Stimulated activated CD8-positive, alpha-beta memory T cell treated with anti-CD3 and anti-CD28 coated beads, Interleukin-7, amount 100 ng/mL, for 48 hours (primary cell): ENCODE measurements around the gene NINL.
"Not testable (repeated sequence)": the region's sequence is repeated elsewhere in the genome, so short reads cannot be mapped to it uniquely, and the experiment has no call there.

Experiments
- DNase-seq, 2 donors: peaks; one replicate each; pipeline ENCODE4 v3.0.0-alpha.2; 2020; ENCODE audit warnings: low read depth in 1 of 2; ENCODE audit errors: extremely low read depth in 1 of 2

NINL gene

DNA sequence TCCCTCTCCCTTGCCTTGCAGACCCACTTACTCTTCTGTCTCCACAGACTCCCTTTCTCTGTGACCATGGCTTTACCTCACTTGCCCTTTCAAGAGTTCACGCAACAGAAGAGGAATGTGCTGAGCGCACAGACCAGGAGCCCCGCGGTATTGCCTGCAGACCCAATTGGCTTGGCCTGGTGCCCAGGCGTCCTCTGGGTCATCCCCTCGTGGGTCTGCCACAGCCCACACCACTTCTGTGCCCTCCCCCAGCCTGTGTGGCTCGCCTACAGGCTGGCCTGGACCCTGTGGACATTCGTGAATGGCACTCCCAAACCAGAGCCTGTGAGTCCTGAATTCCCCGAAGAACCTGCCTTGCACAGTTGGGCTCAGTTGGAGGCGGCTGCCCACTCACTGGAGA lies 15.3 kb upstream of the NINL start:
- no peak for DNase-seq

DNA sequence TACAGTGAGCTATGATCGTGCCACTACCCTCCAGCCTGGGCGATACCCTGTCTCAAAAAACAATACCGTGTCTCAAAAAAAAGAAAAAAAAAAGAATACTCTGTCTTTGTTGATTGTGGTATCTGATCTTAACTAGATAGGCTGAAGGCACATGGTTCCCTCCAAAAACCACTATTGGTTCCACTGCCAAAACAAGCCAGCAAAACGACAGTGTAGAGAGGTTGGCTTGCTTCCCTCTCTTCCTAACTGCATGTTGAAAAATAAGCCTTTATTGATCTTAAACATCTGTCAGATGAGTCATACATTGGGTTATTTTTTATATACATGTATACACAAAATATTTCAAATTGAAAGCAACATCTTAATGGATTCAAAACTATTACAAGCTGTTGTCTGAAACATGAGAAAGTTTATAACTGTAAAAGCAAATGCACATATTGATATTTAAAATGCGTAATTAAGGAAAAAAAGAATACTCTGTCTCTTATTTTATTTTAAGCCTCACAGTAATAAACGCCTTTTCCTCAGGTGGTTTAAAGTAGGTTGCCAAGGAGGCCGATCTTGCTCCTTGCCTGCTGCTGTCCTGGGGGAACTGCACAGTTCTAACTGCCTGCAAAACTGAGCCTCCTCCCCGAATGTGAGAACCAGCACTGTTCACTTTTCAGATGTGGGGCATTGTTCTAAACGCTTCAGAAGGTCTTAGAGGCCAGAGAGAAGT lies 7.0 kb upstream of the NINL start:
- no peak for DNase-seq

DNA sequence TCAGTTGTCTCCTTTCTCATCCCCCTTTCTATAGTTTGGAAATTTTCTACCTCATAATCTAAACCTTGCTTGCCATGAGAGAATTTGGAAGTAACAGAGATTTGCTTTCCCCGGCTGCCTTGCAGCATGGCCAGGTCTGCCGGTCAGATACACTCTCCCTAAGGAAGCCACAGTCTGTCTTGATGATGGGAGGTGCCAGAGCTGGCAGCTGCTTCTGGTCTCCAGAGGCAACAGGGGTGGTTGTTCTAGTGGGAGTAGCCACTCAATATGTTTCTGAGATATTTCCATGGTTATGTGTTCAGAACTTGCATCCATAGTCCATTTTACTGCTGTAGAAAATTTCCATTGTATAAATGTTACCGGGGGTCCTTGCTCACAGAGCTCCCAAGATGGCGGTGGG lies 5.4 kb upstream of the NINL start:
- DNase-seq: not testable (repeated sequence)

DNA sequence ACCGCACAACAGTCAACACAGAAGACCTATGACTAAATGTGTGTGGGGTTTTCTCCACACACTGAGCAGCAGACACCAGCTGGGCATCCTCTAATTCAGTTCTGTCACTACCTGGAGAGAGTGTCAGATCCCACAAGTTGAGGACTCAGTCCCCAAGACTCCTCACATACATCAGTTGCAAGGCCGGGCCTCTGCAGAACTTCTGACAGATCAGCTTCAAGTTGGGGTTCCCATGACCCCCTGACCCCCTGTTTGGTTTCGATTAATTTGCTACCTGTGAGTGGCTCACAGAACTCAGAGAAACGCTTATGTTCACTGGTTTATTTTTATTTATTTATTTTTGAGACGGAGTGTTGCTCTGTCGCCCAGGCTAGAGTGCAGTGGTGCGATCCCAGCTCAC lies 3.2 kb upstream of the NINL start:
- DNase-seq: no peak

DNA sequence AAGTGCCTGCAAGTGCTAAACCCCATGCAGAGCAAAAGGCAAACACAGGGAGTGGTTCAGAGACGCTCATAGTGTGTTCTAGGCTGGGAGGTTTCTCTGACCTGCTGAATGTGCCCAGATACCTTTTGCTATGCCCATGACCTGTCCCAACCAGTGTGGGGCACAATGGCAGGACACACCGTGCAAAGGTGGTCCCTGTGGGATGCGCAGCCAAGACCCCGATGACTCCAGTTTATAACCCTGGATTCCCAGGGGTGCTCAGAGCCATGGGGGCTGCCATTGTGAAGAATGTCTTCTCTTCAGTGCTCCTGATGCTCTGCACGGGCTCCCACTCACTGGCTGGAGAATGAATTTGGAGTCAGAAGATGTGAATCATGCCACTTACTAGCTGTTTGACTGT lies 2.2 kb upstream of the NINL start:
- DNase-seq: no peak

DNA sequence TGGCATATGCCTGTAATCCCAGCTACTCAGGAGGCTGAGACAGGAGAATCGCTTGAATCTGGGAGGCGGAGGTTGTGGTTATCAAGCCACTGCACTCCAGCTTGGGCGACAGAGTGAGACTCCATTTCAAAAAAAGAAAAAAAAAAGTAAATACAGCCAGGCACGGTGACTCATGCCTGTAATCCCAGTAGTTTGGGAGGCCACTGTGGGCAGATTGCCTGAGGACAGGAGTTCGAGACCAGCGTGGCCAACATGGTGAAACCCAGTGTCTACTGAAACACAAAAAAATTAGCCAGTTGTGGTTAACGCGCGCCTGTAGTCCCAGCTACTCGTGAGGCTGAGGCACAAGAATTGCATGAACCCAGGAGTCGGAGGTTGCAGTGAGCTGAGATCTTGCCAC lies 1.5 kb upstream of the NINL start:
- DNase-seq: no peak

DNA sequence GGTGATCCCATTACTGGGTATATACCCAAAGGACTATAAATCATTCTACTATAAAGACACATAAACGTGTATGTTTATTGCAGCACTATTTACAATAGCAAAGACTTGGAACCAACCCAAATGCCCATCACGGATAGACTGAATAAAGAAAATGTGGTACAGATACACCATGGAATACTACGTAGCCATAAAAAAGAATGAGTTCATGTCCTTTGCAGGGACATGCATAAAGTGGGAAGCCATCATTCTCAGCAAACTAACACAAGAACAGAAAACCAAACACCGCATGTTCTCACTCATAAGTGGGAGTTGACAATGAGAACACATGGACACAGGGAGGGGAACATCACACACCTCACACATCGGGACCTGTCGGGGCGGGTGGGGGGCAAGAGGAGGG lies 1.7 kb downstream of the NINL start:
- DNase-seq: not testable (repeated sequence)

DNA sequence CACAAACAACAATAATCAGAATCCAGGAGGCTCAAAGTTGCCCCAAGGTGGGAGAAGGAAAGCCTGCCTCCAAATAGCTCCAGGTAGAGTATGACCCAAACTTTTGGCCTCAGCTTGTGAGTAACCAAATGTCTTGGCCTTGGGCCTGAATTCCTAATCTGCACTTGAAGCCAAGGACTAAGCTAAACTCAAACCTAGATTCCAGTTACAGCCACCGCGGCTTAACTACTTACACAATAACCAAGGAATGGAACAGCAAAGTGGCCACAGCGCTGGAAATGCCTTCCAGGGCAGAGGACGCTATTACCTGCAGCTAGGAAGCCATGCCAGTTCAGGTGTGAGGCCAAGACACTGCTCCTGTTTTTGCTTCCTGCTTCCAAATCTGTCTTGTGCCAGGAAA lies 4.6 kb downstream of the NINL start:
- DNase-seq: no peak

DNA sequence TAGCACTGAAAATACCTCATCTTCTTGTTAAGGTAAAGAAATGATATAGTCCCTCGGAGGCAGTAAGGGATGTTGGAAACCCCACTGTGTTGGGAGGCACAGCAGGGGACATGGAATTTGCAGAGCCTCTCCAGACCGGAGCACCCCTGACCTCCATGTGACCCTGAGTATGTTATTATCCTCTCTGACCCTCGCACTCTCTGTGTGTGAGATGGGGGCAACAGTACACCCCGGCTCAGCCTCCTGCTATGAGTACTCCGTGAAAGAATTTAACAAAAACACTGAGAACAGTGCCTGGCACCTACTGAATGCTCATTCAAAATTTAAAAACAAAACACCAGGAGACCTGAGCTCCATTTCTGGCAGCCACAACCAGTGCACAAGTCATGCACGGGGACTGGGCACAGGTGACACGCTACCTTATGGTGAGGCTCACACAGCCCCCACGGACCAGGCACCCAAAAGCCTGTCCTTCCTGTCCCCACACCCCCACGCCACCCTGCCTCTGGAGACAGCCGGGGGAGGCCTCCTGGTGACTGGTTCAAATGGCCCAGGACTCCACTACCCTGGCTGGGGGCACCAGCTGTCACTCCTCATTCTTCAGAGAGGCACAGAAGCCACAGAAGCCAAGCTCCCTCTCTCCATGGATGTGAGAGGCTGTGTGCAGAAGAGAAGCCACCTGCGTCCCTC lies 6.1 kb downstream of the NINL start:
- DNase-seq: no peak

DNA sequence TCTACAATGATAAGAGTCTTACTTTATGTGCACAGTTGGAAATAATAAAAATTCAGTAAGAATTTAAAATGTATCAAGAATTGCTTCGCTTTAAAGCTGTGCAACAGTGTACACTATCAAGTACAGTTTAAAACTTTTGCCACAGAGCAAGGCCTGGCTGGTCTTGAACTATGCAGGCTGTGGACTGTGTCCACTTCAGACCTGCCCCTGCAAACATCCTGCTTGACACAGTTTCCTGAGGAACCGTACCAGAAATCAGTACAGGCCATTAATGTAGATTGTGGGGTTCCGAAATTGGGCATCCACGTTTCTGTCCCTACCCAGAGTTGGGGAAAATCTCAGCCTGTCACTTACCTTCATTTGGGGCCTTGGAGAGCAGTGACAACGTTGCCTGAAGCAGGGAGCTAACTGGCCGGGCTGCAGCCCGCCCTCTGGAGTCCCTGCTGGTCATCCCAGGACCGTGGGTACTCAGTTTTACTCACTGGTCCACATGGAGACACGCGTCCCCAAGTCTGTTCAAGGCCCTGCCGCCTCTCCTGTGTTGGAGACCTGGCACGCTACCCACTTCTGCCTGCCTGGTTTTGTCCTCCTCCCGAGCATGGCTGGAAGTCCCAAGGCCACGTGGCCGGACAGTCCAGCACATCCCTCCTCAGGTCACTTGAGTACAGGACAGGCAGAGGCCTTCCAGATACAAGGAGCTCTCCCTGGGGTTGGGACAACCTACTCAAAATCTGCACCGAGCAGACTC lies 8.4 kb downstream of the NINL start:
- DNase-seq: no peak

DNA sequence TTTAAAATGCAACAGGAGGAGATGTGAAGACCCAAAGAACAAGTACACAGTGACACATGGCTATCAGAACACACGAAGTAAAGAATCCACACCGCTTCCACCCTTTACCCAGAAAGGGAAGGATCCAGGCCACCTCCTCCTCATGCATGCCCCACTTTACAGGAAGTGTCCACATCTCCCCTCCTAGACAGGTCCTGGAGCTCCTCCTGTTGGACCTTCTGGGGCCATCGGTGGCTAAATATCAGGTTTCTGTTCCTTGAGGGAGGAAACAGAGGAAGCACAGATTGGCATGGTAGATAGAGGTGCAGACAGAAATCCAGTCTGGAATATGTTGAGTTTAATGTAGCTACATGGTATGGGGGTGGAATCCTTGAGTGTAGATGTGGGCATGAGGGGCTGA lies 10.9 kb downstream of the NINL start:
- no peak for DNase-seq

DNA sequence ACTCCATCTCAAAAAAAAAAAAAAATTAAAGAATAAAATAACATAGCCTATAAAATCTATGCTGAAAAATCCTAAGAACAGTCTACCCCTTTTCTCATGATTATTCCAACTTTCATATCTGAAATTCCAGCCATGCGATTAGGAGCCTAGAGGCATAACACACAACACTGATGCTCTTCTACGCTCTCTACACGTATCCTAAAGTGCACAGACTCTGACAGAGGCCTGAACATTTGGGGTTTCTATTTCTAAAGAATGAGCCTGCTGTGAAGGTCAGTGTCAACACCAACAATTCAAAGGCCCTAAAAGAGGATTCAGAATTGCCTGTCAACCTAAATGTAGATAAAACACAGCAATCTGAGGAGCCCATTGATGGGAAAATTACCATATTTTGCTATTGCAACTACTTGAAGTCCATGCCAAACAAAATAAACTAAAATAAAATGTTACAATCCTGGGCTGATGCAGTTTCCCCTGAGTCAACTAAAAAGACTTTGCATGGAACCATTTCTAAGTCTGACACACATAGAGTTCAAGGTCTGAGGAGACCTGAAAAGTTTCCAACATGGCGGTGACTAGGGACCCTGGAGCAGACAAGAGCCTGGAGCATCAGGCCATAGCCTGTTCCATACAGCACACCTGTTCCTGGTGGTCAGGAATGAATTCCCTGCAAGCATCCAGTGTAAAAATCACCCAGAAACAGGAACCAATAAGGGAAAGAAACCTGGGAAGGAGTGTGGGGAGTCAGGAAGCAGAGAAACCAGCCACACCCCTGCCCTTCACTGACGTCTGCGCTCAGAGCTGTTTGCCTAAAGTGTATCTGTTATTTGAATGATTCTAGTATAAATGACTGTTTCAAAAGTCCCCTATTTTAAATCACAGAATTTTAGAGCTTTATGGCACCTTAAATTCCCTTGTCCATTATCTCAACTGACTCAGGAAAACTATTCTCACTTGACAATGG lies 11.8 kb downstream of the NINL start:
- DNase-seq: no peak

DNA sequence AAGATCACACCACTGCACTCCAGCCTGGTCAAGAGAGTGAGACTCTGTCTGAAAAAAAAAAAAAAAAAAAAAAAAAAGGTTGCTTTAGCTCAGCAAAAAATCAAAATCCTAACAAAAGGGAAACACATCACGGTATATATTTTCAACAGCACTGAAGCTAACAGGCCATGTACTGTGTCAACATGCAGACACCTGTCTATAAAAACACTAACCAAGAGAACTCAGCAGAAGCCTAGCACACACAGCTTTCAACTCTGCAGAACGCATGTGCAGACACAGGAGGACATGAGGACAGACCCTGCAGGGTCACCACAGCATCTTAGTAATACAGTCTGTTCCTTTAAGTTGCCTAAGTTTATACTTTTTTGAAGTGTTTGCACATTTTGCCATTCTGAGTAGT lies 13.5 kb downstream of the NINL start:
- no peak for DNase-seq

DNA sequence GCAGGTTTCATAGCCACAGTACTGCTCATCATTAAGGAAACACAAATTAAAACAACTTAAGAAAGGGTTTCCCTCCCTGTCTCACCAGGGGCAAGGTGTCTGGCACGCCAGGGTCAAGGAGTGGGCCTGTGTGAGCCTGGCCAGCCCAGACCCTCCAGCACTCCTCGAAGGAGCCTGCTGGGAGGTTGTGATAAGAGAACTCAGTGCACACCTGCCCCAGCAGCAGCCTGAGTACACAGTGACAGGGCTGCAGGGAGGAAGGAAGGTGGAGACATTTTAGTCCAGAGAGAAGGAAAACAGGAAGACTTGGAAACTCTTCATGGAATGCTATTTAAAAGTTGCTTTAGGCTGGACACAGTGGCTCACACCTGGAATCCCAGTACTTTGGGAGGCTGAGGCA lies 14.1 kb downstream of the NINL start:
- no peak for DNase-seq

DNA sequence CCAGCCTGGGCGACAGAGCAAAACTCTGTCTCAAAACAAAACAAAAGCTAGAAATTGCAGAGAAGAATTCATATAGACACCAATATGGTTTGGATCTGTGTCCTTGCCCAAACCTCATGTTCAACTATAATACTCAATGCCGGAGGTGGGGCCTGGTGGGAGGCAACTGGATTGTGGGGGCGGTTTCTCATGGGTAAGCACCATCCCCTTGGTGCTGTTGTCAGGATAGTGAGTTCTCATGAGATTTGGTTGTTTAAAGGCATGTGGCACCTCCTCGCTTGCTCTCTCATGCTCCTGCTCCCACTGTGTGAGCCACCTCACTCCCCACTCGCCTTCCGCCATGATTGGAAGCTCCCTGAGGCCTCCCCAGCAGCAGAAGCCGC lies 15.2 kb downstream of the NINL start:
- DNase-seq: no peak

DNA sequence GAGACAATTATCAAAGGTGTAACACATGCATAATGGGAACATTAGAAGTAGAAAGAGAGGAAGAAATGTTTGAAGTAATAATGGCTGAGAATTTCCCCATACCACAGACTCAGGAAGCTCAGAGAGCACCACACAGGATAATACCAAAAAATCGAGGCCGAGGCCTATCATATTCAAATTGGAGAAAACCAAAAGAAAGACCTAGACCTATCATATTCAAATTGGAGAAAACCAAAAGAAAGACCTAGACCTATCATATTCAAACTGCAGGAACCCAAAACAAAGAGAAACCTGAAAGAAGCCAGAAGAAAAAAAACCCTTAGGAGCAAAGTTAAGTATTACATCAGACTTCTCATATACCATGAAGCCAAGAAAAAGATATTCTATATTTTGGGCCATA lies 18.0 kb downstream of the NINL start:
- no peak for DNase-seq

DNA sequence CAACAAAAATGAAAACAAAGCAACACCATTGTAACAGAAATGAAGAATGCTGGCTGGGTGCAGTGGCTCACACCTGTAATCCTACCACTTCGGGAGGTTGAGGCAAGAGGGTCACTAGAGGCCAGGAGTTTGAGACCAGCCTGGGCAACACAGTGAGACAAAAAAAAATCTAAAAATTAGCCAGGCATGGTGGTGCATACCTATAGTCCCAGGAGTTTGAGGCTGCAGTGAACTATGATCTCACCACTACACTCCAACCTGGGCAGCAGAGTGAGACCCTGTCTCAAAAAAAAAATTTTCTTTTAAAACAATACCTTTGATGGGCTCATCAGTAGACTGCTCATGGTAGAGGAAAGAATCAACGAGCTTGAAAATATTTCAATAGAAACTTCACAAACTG lies 18.5 kb downstream of the NINL start:
- DNase-seq: no peak

DNA sequence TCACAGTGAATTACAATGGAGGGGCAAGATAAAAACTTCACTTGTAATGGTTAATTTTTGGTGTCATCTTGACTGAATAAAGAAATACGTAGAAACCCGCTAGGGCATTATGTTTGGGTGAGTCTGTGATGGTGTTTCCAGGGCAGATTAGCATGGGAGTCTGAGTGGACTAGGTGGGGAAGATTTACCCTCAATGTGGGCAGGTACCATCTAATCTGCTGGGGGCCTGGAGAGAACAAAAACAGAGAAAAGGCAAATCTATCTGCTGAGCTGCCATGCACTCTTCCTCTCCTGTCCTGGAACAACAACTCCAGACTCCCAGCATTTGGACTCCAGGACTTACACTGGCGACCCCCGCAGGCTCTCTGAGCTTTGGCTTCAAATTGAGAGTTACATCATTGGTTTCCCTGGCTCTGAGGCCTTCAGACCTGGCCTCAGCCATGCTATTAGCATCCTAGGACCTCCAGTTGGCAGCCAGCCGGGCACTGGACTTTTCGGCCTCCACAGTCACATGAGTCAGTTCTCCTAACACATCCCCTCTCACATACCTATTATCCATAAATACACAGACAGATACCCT lies 19.7 kb downstream of the NINL start:
- DNase-seq: no peak

DNA sequence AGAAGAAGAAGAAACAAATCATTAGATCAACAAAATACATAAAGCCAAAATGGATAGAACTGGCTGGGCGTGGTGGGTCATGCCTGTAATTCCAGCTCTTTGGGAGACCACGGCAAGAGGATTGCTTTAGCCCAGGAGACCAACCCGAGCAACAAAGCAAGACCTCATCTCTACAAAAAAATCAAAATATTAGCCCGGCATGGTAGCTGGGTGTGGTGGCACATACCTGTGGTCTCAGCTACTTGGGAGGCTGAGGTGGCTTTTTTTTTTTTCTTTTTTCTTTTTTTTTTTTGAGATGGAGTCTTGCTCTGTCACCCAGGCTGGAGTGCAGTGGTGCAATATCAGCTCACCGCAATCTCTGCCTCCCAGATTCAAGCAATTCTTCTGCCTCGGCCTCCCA lies 21.5 kb downstream of the NINL start:
- DNase-seq: no peak

DNA sequence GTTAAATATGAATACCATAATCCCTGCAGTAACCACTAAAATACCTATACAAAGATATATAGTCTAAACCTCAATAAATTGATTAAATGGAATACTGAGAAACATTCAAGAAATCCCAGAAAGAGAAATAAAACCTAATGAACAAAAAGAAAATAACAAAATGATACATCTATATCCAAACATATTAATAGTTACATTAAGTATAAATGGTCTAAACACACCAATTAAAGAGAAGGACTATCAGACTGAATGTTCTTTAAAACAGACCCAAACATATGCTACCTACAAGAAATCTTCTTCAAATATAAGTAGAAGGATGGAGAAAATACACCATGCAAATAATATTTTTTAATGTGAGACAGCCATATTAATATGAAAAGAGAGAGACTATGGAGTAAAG lies 22.0 kb downstream of the NINL start:
- DNase-seq: no peak

DNA sequence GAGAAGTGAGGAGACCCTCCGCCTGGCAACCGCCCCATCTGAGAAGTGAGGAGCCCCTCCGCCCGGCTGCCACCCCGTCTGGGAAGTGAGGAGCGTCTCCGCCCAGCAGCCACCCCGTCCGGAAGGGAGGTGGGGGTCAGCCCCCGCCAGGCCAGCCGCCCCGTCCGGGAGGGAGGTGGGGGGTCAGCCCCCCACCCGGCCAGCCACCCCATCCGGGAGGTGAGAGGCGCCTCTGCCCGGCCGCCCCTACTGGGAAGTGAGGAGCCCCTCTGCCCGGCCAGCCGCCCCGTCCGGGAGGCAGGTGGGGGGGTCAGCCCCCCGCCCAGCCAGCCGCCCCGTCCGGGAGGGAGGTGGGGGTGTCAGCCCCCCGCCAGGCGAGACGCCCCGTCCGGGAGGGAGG lies 23.6 kb downstream of the NINL start:
- not testable (repeated sequence) for DNase-seq
